C1 segment of cervical spinal cord (tissue), 14 donors: Measurements from ENCODE around the gene NYNRIN.
"Not testable (repeated sequence)": the region's sequence is repeated elsewhere in the genome, so short reads cannot be mapped to it uniquely, and the experiment has no call there.

Experiments used
- DNase-seq, 14 donors: peaks; one replicate each; lab custom pipeline; 2025; lab: John Stamatoyannopoulos, UW

Gene NYNRIN

GRCh38 chr14:24398653-24399446 is at the start of gene NYNRIN:
NYNRIN (plus strand) TSS chr14:24399003; CDS start chr14:24399247, 244 bp downstream.
- peak in 2 of 14 donors; percentile 25 to 29 for DNase-seq

GRCh38 chr14:24349742-24350141 is 49.1 kb upstream of the NYNRIN start:
- DNase-seq = no peak

GRCh38 chr14:24351517-24351916 is 47.3 kb upstream of the NYNRIN start:
- no peak for DNase-seq

- no peak for DNase-seq
These were observed 45.0 kb upstream of the NYNRIN start for GRCh38 chr14:24353559-24354481.

- not testable (repeated sequence) for DNase-seq
These were observed 44.3 kb upstream of the NYNRIN start for GRCh38 chr14:24354482-24354825.

- no peak for DNase-seq
These were observed 43.8 kb upstream of the NYNRIN start for GRCh38 chr14:24355009-24355408.

GRCh38 chr14:24356208-24356607 is 42.6 kb upstream of the NYNRIN start:
- DNase-seq = no peak

- no peak for DNase-seq
These were observed 38.5 kb upstream of the NYNRIN start for GRCh38 chr14:24360281-24360680.

GRCh38 chr14:24361326-24361725 is 37.5 kb upstream of the NYNRIN start:
- no peak for DNase-seq

- DNase-seq = no peak
These were observed 36.4 kb upstream of the NYNRIN start for GRCh38 chr14:24362241-24362960.

GRCh38 chr14:24363401-24363800 is 35.4 kb upstream of the NYNRIN start:
- no peak for DNase-seq

GRCh38 chr14:24364841-24365240 is 34.0 kb upstream of the NYNRIN start:
- DNase-seq = peak in 1 of 14 donors; percentile 25

- peak in 10 of 14 donors; percentile 23 to 83 (median 30) for DNase-seq
These were observed 33.0 kb upstream of the NYNRIN start for GRCh38 chr14:24365600-24366412.

GRCh38 chr14:24366413-24366720 is 32.4 kb upstream of the NYNRIN start:
- DNase-seq = no peak

- peak in 11 of 14 donors; percentile 41 to 97 (median 57) for DNase-seq
These were observed 31.9 kb upstream of the NYNRIN start for GRCh38 chr14:24366721-24367513.

GRCh38 chr14:24367514-24368211 is 31.1 kb upstream of the NYNRIN start, which contains the start of gene NFATC4:
NFATC4 (plus strand) TSS chr14:24368184; CDS start chr14:24368341, 157 bp downstream.
- peak in 9 of 14 donors; percentile 16 to 76 (median 36) for DNase-seq

- peak in 1 of 14 donors; percentile 39 for DNase-seq
These were observed 30.6 kb upstream of the NYNRIN start for GRCh38 chr14:24368212-24368561.

GRCh38 chr14:24368562-24369252 is 30.1 kb upstream of the NYNRIN start:
- DNase-seq = peak in 6 of 14 donors; percentile 5 to 44 (median 22)

GRCh38 chr14:24369463-24369862 is 29.3 kb upstream of the NYNRIN start:
- DNase-seq = no peak
